ENCODE results near the gene SLC43A3.

The SLC43A3 gene

GRCh38 chr11:57440744-57441414 is 14.0 kb upstream of the SLC43A3 start:
- no peaks in the 10 kb centered on the region for H3K27me3 ChIP-seq (ENCODE audit: control insufficient read depth in 1 of 2, insufficient read depth in 2 of 2, low read length in 2 of 2)
- H3K9me3 ChIP-seq (ENCODE audit: control insufficient read depth in 2 of 2, low read length in 2 of 2): no peaks in the 10 kb centered on the region
- no peak overlapping the region for H3K9ac ChIP-seq (ENCODE audit: low read length in 2 of 2)
- no peaks in the 10 kb centered on the region for H3K36me3 ChIP-seq (ENCODE audit: control insufficient read depth in 2 of 2, insufficient read depth in 2 of 2, low read length in 2 of 2)
- no peak overlapping the region for H3K27ac ChIP-seq (ENCODE audit: low read length)
- H3K4me1 ChIP-seq (ENCODE audit: control insufficient read depth, insufficient read depth, low read length): no peaks in the 10 kb centered on the region
- no peak overlapping the region for H3K4me3 ChIP-seq (ENCODE audit: low read length in 2 of 2)

- H3K4me3 ChIP-seq (ENCODE audit: low read length in 2 of 2): no peak overlapping the region
- peaks cover 3% of the 10 kb centered on the region for H3K4me1 ChIP-seq (ENCODE audit: control insufficient read depth, insufficient read depth, low read length)
- H3K27ac ChIP-seq (ENCODE audit: low read length): no peak overlapping the region
- no peaks in the 10 kb centered on the region for H3K27me3 ChIP-seq (ENCODE audit: control insufficient read depth in 1 of 2, insufficient read depth in 2 of 2, low read length in 2 of 2)
- no peak overlapping the region for H3K9ac ChIP-seq (ENCODE audit: low read length in 2 of 2)
- no peaks in the 10 kb centered on the region for H3K36me3 ChIP-seq (ENCODE audit: control insufficient read depth in 2 of 2, insufficient read depth in 2 of 2, low read length in 2 of 2)
- no peaks in the 10 kb centered on the region for H3K9me3 ChIP-seq (ENCODE audit: control insufficient read depth in 2 of 2, low read length in 2 of 2)
These were observed 12.9 kb upstream of the SLC43A3 start for GRCh38 chr11:57439786-57440185.

- H3K36me3 ChIP-seq (ENCODE audit: control insufficient read depth in 2 of 2, insufficient read depth in 2 of 2, low read length in 2 of 2): no peaks in the 10 kb centered on the region
- no peak overlapping the region for H3K4me3 ChIP-seq (ENCODE audit: low read length in 2 of 2)
- H3K9ac ChIP-seq (ENCODE audit: low read length in 2 of 2): no peak overlapping the region
- no peaks in the 10 kb centered on the region for H3K27me3 ChIP-seq (ENCODE audit: control insufficient read depth in 1 of 2, insufficient read depth in 2 of 2, low read length in 2 of 2)
- H3K4me1 ChIP-seq (ENCODE audit: control insufficient read depth, insufficient read depth, low read length): peaks cover 4% of the 10 kb centered on the region
- H3K27ac ChIP-seq (ENCODE audit: low read length): no peak overlapping the region
- H3K9me3 ChIP-seq (ENCODE audit: control insufficient read depth in 2 of 2, low read length in 2 of 2): no peaks in the 10 kb centered on the region
These were observed 11.7 kb upstream of the SLC43A3 start for GRCh38 chr11:57438345-57439285.

GRCh38 chr11:57436031-57436430 is 9.1 kb upstream of the SLC43A3 start:
- Histone ChIP-seq H3K4me3 (ENCODE audit: low read length in 2 of 2) (no peak overlapping the region), H3K9me3 (ENCODE audit: control insufficient read depth in 2 of 2, low read length in 2 of 2) (no peaks in the 10 kb centered on the region), H3K36me3 (ENCODE audit: control insufficient read depth in 2 of 2, insufficient read depth in 2 of 2, low read length in 2 of 2) (no peaks in the 10 kb centered on the region), H3K4me1 (ENCODE audit: control insufficient read depth, insufficient read depth, low read length) (peaks cover 4% of the 10 kb centered on the region), H3K9ac (ENCODE audit: low read length in 2 of 2) (no peak overlapping the region), H3K27me3 (ENCODE audit: control insufficient read depth in 1 of 2, insufficient read depth in 2 of 2, low read length in 2 of 2) (no peaks in the 10 kb centered on the region), H3K27ac (ENCODE audit: low read length) (no peak overlapping the region)

GRCh38 chr11:57434640-57435546 is 8.0 kb upstream of the SLC43A3 start:
- H3K9ac ChIP-seq (ENCODE audit: low read length in 2 of 2): no peak overlapping the region
- peaks cover 4% of the 10 kb centered on the region for H3K4me1 ChIP-seq (ENCODE audit: control insufficient read depth, insufficient read depth, low read length)
- H3K9me3 ChIP-seq (ENCODE audit: control insufficient read depth in 2 of 2, low read length in 2 of 2): no peaks in the 10 kb centered on the region
- no peaks in the 10 kb centered on the region for H3K27me3 ChIP-seq (ENCODE audit: control insufficient read depth in 1 of 2, insufficient read depth in 2 of 2, low read length in 2 of 2)
- no peak overlapping the region for H3K4me3 ChIP-seq (ENCODE audit: low read length in 2 of 2)
- H3K36me3 ChIP-seq (ENCODE audit: control insufficient read depth in 2 of 2, insufficient read depth in 2 of 2, low read length in 2 of 2): no peaks in the 10 kb centered on the region
- no peak overlapping the region for H3K27ac ChIP-seq (ENCODE audit: low read length)

GRCh38 chr11:57432714-57433163 is 5.8 kb upstream of the SLC43A3 start:
- Histone ChIP-seq H3K9ac (ENCODE audit: low read length in 2 of 2) (no peak overlapping the region), H3K4me3 (ENCODE audit: low read length in 2 of 2) (no peak overlapping the region), H3K27me3 (ENCODE audit: control insufficient read depth in 1 of 2, insufficient read depth in 2 of 2, low read length in 2 of 2) (no peaks in the 10 kb centered on the region), H3K36me3 (ENCODE audit: control insufficient read depth in 2 of 2, insufficient read depth in 2 of 2, low read length in 2 of 2) (no peaks in the 10 kb centered on the region), H3K27ac (ENCODE audit: low read length) (no peak overlapping the region), H3K4me1 (ENCODE audit: control insufficient read depth, insufficient read depth, low read length) (peaks cover 7% of the 10 kb centered on the region), H3K9me3 (ENCODE audit: control insufficient read depth in 2 of 2, low read length in 2 of 2) (no peaks in the 10 kb centered on the region)

- Histone ChIP-seq H3K27me3 (ENCODE audit: control insufficient read depth in 1 of 2, insufficient read depth in 2 of 2, low read length in 2 of 2) (no peaks in the 10 kb centered on the region), H3K4me1 (ENCODE audit: control insufficient read depth, insufficient read depth, low read length) (peaks cover 13% of the 10 kb centered on the region), H3K9me3 (ENCODE audit: control insufficient read depth in 2 of 2, low read length in 2 of 2) (no peaks in the 10 kb centered on the region), H3K4me3 (ENCODE audit: low read length in 2 of 2) (no peak overlapping the region), H3K9ac (ENCODE audit: low read length in 2 of 2) (no peak overlapping the region), H3K27ac (ENCODE audit: low read length) (no peak overlapping the region), H3K36me3 (ENCODE audit: control insufficient read depth in 2 of 2, insufficient read depth in 2 of 2, low read length in 2 of 2) (no peaks in the 10 kb centered on the region)
These were observed 5.2 kb upstream of the SLC43A3 start for GRCh38 chr11:57432149-57432561.

GRCh38 chr11:57430952-57431351 is 4.0 kb upstream of the SLC43A3 start:
- Histone ChIP-seq H3K36me3 (ENCODE audit: control insufficient read depth in 2 of 2, insufficient read depth in 2 of 2, low read length in 2 of 2) (no peaks in the 10 kb centered on the region), H3K9me3 (ENCODE audit: control insufficient read depth in 2 of 2, low read length in 2 of 2) (no peaks in the 10 kb centered on the region), H3K4me3 (ENCODE audit: low read length in 2 of 2) (no peak overlapping the region), H3K27me3 (ENCODE audit: control insufficient read depth in 1 of 2, insufficient read depth in 2 of 2, low read length in 2 of 2) (no peaks in the 10 kb centered on the region), H3K9ac (ENCODE audit: low read length in 2 of 2) (no peak overlapping the region), H3K27ac (ENCODE audit: low read length) (no peak overlapping the region), H3K4me1 (ENCODE audit: control insufficient read depth, insufficient read depth, low read length) (peaks cover 25% of the 10 kb centered on the region)

GRCh38 chr11:57429946-57430345 is 3.0 kb upstream of the SLC43A3 start:
- peaks cover 34% of the 10 kb centered on the region for H3K4me1 ChIP-seq (ENCODE audit: control insufficient read depth, insufficient read depth, low read length)
- no peaks in the 10 kb centered on the region for H3K27me3 ChIP-seq (ENCODE audit: control insufficient read depth in 1 of 2, insufficient read depth in 2 of 2, low read length in 2 of 2)
- no peaks in the 10 kb centered on the region for H3K36me3 ChIP-seq (ENCODE audit: control insufficient read depth in 2 of 2, insufficient read depth in 2 of 2, low read length in 2 of 2)
- no peak overlapping the region for H3K27ac ChIP-seq (ENCODE audit: low read length)
- H3K9me3 ChIP-seq (ENCODE audit: control insufficient read depth in 2 of 2, low read length in 2 of 2): no peaks in the 10 kb centered on the region
- no peak overlapping the region for H3K4me3 ChIP-seq (ENCODE audit: low read length in 2 of 2)
- H3K9ac ChIP-seq (ENCODE audit: low read length in 2 of 2): no peak overlapping the region

- Histone ChIP-seq H3K4me3 (ENCODE audit: low read length in 2 of 2) (no peak overlapping the region), H3K9ac (ENCODE audit: low read length in 2 of 2) (no peak overlapping the region), H3K27ac (ENCODE audit: low read length) (no peak overlapping the region), H3K36me3 (ENCODE audit: control insufficient read depth in 2 of 2, insufficient read depth in 2 of 2, low read length in 2 of 2) (peaks cover 0 to 3% of the 10 kb centered on the region in 2 donors), H3K27me3 (ENCODE audit: control insufficient read depth in 1 of 2, insufficient read depth in 2 of 2, low read length in 2 of 2) (no peaks in the 10 kb centered on the region), H3K9me3 (ENCODE audit: control insufficient read depth in 2 of 2, low read length in 2 of 2) (no peaks in the 10 kb centered on the region), H3K4me1 (ENCODE audit: control insufficient read depth, insufficient read depth, low read length) (peaks cover 40% of the 10 kb centered on the region)
These were observed 1.7 kb upstream of the SLC43A3 start for GRCh38 chr11:57428643-57429042.

Data from stomach smooth muscle (tissue), 2 donors.